MM.1S (cell line): ENCODE measurements around the gene MTSS2.

ENCODE experiments used
- CTCF ChIP-seq: fragments of 300-600 bp; sonication (generic); IDR thresholded peaks from 2 replicates; pipeline ENCODE4 v1.5.1; 2016; ENCODE audit warnings: antibody characterized with exemption, low read length, mixed read lengths
- EZH2 ChIP-seq: fragments of 300-600 bp; sonication (generic); optimal IDR thresholded peaks from 2 replicates; pipeline ENCODE3; 2017; ENCODE audit warnings: low read depth, mild to moderate bottlenecking, antibody characterized with exemption, low read length, mixed read lengths
- EZH2phosphoT487 ChIP-seq: fragments of 300-600 bp; sonication (generic); IDR thresholded peaks from 2 replicates; pipeline ENCODE4 v1.6.1; 2018; ENCODE audit warnings: antibody characterized with exemption, low read length

DNA sequence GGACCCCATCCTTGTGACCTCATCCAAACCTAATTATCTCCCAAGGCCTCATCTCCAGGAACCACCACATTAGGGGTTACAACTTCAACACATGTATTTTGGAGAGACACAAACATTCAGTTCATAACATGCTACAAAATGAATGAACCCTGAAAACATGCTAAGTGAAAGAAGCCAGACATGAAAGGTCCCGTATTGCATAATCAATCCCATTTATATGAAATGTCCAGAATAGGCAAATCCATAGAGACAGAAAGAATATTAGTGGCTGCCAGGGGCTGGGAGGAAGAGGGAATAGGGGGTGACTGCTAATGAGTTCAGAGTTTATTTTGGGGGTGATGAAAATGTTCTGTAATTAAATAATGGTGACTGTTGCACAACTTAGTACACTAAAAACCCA is 43.2 kb downstream of the MTSS2 start:
- TF ChIP-seq CTCF (no peak), EZH2 (no peak), EZH2phosphoT487 (no peak)
